Parathyroid adenoma (tissue), 2 donors: ENCODE results near the gene EIF4E3.

Experiments
- H2AFZ ChIP-seq: fragments of 300-600 bp; sonication (generic); one replicate; pipeline ENCODE4 v1.7.0; 2017; ENCODE audit warnings: antibody characterized with exemption, mild to moderate bottlenecking
- H3K27ac ChIP-seq: fragments of 300-600 bp; sonication (generic); one replicate; pipeline ENCODE4 v1.7.0; 2017
- H3K27me3 ChIP-seq: fragments of 300-600 bp; sonication (generic); one replicate; pipeline ENCODE4 v1.7.0; 2017; ENCODE audit warnings: low read length; ENCODE audit not compliant: control insufficient read depth, insufficient read depth
- H3K36me3 ChIP-seq: fragments of 300-600 bp; sonication (generic); one replicate; pipeline ENCODE4 v1.7.0; 2017; ENCODE audit warnings: low read length; ENCODE audit not compliant: control insufficient read depth, insufficient read depth
- H3K4me1 ChIP-seq: fragments of 300-600 bp; sonication (generic); one replicate; pipeline ENCODE4 v1.7.0; 2017; ENCODE audit warnings: control low read depth
- H3K4me2 ChIP-seq: fragments of 300-600 bp; sonication (generic); one replicate; pipeline ENCODE4 v1.7.0; 2017; ENCODE audit warnings: low read length
- H3K4me3 ChIP-seq: fragments of 300-600 bp; sonication (generic); one replicate; pipeline ENCODE4 v1.7.0; 2017; ENCODE audit warnings: low read depth, low read length
- H3K79me2 ChIP-seq: fragments of 300-600 bp; sonication (generic); one replicate; pipeline ENCODE4 v1.7.0; 2017; ENCODE audit warnings: control low read depth
- H3K9ac ChIP-seq: fragments of 300-600 bp; sonication (generic); one replicate; pipeline ENCODE4 v1.7.0; 2017; ENCODE audit warnings: mild to moderate bottlenecking
- H3K9me3 ChIP-seq: fragments of 300-600 bp; sonication (generic); one replicate; pipeline ENCODE4 v1.7.0; 2017; ENCODE audit warnings: low read length; ENCODE audit not compliant: control insufficient read depth
- TF ChIP-seq, protein P1 (sequence below): fragments of 300-600 bp; sonication (generic); IDR thresholded peaks from one replicate; pipeline ENCODE4 v1.7.0; 2017; ENCODE audit warnings: antibody characterized with exemption, mild to moderate bottlenecking
- donor health status: primary hyperparathyroidism.

The EIF4E3 gene

GRCh38 chr3:71725271-71725991 is at the start of gene EIF4E3:
Gene EIF4E3, minus strand, starts transcription at chr3:71725402. Its CDS starts 35 bp downstream, at chr3:71725367.
- Histone ChIP-seq H3K27me3 (no peaks in the 10 kb centered on the region), H2AFZ (peak within 1 kb of the TSS; percentile 94), H3K9ac (peak within 1 kb of the TSS; percentile 0), H3K4me2 (peak within 1 kb of the TSS; percentile 88), H3K79me2 (peaks cover 33% of the 10 kb centered on the region), H3K27ac (peak within 1 kb of the TSS; percentile 59), H3K9me3 (no peaks in the 10 kb centered on the region), H3K36me3 (no peaks in the 10 kb centered on the region), H3K4me1 (peaks cover 23% of the 10 kb centered on the region), H3K4me3 (peak within 1 kb of the TSS; percentile 59)
- TF ChIP-seq, protein P1, sequence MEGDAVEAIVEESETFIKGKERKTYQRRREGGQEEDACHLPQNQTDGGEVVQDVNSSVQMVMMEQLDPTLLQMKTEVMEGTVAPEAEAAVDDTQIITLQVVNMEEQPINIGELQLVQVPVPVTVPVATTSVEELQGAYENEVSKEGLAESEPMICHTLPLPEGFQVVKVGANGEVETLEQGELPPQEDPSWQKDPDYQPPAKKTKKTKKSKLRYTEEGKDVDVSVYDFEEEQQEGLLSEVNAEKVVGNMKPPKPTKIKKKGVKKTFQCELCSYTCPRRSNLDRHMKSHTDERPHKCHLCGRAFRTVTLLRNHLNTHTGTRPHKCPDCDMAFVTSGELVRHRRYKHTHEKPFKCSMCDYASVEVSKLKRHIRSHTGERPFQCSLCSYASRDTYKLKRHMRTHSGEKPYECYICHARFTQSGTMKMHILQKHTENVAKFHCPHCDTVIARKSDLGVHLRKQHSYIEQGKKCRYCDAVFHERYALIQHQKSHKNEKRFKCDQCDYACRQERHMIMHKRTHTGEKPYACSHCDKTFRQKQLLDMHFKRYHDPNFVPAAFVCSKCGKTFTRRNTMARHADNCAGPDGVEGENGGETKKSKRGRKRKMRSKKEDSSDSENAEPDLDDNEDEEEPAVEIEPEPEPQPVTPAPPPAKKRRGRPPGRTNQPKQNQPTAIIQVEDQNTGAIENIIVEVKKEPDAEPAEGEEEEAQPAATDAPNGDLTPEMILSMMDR, result no peak

DNA sequence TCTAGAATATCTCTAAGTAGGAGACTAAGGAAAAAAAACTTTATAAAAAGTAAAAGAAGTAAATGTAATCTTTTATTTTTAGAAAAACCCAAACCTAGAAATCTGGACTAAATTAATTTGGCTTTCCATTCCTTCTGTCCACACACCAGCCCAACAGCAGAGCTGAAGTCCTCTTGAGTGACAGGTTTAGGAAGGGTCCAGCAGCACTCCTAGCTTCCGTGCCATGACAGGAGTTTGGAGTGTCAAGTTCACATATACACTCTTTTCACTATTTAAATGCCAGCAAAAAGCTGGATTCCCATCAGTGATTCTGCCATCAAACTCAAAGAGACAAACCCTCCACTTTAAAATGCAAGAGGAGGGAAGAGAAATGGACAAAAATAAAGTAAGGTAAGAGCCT is 46.7 kb upstream of the EIF4E3 start:
- H2AFZ ChIP-seq, result no peak overlapping the region
- H3K9me3 ChIP-seq, result no peaks in the 10 kb centered on the region
- no peaks in the 10 kb centered on the region for H3K36me3 ChIP-seq
- H3K4me2 ChIP-seq, result no peak overlapping the region
- no peaks in the 10 kb centered on the region for H3K27me3 ChIP-seq
- H3K79me2 ChIP-seq, result no peaks in the 10 kb centered on the region
- no peak overlapping the region for H3K9ac ChIP-seq
- no peaks in the 10 kb centered on the region for H3K4me1 ChIP-seq
- no peak overlapping the region for H3K27ac ChIP-seq
- H3K4me3 ChIP-seq, result no peak overlapping the region
- TF ChIP-seq, protein P1, result no peak

DNA sequence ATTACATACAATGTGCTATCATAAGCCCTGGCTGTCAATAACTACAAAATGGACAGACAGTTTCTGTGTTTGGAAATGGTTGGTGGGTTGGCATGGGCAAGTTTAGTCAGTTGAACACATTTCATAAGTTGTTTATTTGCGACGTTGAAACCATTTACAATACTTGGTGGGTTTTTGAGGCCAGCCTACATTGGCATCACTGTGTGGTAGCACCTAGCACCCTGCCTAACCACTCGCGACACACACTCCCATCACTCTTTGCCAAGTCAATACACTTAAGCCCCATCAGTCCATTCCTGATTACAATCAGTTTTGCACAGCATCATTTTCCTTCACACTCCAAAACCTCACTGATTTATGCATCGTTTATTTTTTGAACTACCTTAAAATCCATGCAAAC is 45.9 kb upstream of the EIF4E3 start:
- H3K27me3 ChIP-seq, result no peaks in the 10 kb centered on the region
- H3K27ac ChIP-seq, result no peak overlapping the region
- no peaks in the 10 kb centered on the region for H3K4me1 ChIP-seq
- H3K4me3 ChIP-seq, result no peak overlapping the region
- H2AFZ ChIP-seq, result no peak overlapping the region
- no peaks in the 10 kb centered on the region for H3K9me3 ChIP-seq
- no peaks in the 10 kb centered on the region for H3K36me3 ChIP-seq
- no peaks in the 10 kb centered on the region for H3K79me2 ChIP-seq
- no peak overlapping the region for H3K4me2 ChIP-seq
- no peak overlapping the region for H3K9ac ChIP-seq
- TF ChIP-seq, protein P1, result no peak

- no peak overlapping the region for H3K4me3 ChIP-seq
- no peak overlapping the region for H2AFZ ChIP-seq
- H3K9me3 ChIP-seq, result no peaks in the 10 kb centered on the region
- H3K9ac ChIP-seq, result no peak overlapping the region
- no peak overlapping the region for H3K4me2 ChIP-seq
- no peaks in the 10 kb centered on the region for H3K36me3 ChIP-seq
- no peak overlapping the region for H3K27ac ChIP-seq
- H3K79me2 ChIP-seq, result no peaks in the 10 kb centered on the region
- no peaks in the 10 kb centered on the region for H3K4me1 ChIP-seq
- H3K27me3 ChIP-seq, result no peaks in the 10 kb centered on the region
- TF ChIP-seq, protein P1, result no peak
These were observed 38.2 kb upstream of the EIF4E3 start for GRCh38 chr3:71763426-71763825.

DNA sequence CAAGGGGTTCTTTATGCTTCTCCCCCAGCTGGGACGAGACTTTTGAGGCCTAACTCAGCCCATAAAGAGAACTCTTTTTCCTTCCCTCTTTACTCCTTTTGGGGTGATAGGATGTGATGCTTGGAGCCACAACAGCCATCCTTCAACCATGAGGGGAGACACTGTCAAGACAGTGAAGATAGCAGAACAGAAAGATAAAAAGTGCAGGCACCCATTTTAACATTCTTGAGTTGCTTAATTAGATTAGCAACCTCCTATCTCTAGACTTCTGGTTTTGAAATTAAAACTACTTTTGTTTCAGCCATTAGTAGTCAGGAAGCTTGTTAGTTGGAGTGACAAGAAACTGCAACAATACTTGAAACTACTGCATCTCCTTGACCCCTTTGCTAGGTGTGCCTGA is 34.9 kb upstream of the EIF4E3 start:
- Histone ChIP-seq H3K79me2 (no peaks in the 10 kb centered on the region), H3K9me3 (no peaks in the 10 kb centered on the region), H3K27me3 (no peaks in the 10 kb centered on the region), H3K4me2 (no peak overlapping the region), H3K4me3 (no peak overlapping the region), H3K9ac (no peak overlapping the region), H3K36me3 (no peaks in the 10 kb centered on the region), H3K27ac (no peak overlapping the region), H3K4me1 (no peaks in the 10 kb centered on the region), H2AFZ (no peak overlapping the region)
- TF ChIP-seq, protein P1, result no peak
